GM19468 (cell line): ENCODE data around the gene TPCN1.
"Not testable (repeated sequence)": the region's sequence is repeated elsewhere in the genome, so short reads cannot be mapped to it uniquely, and the experiment has no call there.

Experiments used
- ATAC-seq: cut with Tn5 transposase; IDR thresholded peaks from one replicate; pipeline ENCODE4 v1.9.1; 2021; ENCODE audit warnings: mild to moderate bottlenecking, moderate library complexity, moderate number of reproducible peaks; ENCODE audit not compliant: unreplicated experiment; ENCODE audit errors: extremely low read depth

The TPCN1 gene

DNA sequence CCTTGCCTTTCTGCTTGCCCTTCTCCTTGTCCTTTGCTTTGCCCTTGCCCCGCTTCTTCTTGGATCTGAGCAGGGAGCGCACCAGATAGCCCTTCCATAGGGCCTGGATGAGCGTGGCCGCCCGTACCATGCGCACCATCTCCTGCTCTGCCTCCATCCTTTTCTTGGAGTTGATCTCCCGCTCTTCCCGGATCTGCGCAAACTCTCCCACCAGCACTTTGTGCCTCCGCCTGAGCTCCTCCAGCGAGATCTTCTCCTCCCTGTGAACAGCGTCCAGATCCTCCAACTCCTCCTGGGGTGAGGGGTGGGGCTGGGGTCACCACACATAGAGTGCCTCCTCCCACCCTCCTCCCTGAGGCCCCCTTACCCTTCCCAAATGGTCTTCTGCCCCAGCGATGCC lies 25.7 kb upstream of the TPCN1 start:
- no peak for ATAC-seq

DNA sequence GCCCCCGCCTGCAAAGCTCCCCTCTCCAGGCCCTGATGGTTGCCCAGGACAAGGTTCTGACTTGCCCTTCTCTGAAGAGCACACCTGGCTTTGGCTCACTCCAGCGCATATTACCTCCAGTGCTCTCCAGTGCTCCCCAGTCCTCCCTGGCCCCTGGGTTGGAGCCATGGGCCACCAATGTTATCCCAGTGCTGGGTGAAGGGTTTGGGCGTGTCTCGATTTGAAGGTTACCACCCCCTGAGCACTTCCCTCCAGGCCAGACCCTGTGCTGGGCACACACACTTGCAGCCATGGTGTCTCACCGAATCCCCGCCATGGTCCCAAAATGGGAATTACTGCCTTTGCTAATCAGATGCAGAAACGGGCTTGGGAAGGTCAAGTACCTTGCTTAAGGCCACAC lies 24.7 kb upstream of the TPCN1 start:
- no peak for ATAC-seq

DNA sequence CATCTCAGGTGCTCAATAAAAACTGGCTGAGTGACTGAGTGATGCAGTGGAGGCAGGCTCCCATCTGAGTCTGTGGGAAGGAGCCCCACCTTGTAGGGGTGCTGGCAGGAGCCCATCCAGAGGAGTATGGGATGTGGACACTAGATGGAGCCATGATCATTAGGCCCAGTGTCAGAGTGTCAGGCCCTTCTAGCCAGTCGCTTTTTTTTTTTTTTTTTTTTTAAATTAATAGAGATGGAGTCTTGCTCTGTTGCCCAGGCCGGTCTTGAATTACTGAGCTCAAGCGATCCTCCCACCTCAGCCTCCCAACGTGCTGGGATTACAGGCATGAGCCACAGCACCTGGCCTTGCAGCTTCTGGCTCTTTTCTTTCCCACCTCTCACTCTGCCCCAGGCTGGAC lies 24.3 kb upstream of the TPCN1 start:
- ATAC-seq: peak; percentile 71

DNA sequence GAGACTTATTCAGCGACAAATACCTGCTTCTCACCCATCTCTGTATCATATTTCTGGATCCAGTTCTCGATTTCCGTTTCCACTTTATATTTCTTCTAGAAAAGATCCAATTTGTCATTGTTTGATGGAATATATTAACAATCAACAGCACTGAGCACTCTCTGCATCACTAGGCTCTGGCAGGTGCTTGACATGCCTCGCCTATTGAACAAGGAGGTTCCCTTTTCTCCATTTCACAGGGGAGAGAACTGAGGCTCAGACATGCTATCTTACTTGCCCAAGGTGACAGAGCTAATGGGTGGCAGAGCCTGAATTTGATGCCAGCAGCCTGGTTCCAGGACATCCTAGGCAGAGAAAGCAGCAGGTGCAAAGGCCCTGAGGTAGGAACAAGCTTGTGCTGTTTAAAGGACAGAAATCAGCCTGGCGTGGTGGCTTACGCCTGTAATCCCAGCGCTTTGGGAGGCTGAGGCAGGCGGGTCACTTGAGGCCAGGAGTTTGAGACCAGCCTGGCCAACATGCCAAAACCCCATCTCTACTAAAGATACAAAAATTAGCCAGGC lies 23.7 kb upstream of the TPCN1 start:
- ATAC-seq: no peak

DNA sequence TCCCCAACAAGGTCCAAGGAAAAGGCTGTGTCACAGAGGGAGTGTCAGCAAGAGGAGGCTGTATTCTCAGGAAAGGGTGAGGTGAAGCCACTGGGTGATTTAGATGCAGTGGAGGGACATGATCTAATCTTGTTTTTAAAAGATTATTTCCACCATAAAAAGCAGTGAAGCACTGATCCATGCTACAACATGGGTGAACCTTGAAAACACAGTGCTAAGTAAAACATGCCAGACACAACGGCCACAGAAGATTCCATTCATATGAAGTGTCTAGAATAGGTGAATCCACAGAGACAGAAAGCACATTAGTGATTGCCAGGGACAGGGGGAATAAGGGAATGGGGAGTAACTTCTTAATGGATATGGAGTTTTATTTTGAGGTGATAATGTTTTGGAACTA lies 23.0 kb upstream of the TPCN1 start:
- ATAC-seq: no peak

DNA sequence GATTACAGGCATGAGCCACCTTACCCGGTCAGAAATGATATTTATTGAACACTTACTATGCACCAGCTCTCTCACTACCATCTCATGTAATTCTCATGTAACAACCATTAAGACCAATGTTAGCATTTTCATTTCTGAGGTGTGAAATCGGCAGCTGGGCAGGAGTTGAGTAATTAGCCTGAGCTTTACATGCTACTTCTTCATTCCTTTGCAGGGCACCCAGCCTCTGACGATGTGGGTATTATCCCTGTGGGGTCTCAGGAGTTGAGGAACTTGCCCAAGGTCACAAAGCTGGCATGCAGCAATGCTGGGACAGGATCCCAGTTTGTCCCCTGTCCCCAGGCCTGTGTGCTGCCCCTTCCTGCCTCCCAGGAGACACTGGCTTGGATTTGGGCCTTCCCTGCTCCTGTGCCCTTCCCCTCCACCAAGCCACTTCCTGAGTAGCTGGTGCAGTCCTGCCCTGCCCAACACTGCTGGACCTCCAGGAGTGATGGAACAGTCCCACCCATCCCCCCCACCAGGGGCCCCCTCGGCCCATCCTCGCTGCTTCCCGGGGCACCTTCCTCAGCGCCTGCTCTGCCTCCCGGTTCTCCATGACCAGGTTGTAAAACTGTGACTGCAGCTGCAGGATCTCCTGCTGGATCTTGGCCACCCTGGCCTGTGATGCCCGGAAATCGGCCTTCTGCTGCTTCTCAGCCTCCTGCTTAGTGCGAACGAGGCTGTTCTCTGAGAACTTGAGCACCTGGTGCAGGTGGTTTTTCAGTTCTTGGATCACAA lies 21.1 kb upstream of the TPCN1 start:
- no peak for ATAC-seq

DNA sequence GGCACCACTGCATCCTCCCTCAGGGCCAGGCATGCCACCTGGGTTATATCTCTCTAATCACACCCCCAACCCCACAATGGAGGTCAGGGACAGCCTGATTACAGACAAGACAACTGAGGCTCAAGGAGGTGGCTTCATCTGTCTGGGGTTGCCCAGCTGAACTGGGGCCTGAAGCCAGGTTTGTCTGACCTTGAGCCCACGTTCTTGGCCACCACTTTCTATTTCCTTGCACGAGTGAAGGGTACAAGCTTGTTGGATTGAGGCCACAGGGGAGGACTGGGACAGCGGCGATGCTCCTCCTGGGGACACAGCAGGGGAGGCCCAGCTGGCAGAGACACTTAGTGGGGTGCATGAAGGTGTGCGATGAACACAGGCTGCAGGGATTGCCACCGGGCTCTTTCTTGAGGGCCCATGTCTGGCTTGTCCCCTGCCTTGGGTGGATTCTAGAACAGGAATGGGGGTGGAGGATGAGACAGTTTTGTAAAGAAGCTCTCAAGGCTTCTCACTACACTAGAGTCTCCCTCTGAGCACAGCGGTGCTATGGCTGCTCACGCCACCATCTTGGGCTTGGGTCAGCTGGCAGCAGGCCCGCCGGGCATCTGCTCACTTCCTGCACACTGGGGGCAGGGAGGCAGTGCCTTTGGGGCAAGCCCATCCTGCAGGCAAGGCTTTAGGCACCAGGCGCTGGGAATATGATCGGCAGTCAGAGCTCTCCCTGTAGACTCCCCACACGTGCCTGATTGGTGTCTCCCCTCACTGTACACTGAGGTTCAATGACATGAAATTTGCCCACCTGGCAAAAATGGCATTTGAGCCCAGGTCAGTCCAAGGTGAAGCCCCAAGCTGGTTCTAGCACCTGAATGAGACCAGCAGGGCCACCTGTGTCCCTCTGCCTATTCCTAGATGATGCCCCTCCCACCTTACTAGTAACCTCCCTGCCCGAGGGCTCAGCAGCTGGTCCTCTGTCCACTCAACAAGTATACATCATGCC lies 19.8 kb upstream of the TPCN1 start:
- no peak for ATAC-seq

DNA sequence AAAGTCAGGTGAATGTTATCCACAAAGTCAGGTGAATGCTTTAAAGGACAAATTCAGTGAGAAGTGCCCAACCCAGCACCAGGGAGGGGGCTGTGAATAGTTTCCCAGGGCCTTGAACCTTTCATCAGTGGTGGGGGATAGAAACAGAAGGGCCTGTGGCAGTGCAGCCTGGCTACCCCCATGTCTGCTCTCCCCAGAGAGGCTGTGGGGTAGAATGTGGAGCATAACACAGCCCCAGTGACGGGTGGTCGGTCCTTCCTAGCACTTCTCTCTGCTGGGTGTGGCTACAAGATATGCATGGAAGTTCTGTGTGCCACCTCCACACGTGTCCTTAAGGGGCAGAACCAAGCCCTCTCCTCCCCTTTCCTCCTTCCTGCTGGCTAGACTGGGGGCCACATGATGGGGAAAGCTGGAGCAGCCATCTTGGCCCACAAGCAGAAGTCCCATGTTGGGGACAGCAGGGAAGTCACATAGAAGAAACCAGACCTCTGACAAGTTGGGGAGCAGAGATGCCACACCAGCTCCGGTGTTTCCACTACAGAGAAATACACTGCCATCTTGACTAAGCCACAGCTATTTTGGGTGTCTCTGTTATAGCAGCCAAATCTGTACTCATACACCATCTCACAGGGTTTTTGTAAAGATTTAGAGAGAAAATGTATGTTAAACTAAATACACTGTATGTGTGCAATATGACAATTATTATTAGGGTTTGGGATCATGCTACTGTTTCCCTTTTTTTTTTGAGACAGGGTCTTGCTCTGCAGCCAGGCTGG lies 18.8 kb upstream of the TPCN1 start:
- no peak for ATAC-seq

DNA sequence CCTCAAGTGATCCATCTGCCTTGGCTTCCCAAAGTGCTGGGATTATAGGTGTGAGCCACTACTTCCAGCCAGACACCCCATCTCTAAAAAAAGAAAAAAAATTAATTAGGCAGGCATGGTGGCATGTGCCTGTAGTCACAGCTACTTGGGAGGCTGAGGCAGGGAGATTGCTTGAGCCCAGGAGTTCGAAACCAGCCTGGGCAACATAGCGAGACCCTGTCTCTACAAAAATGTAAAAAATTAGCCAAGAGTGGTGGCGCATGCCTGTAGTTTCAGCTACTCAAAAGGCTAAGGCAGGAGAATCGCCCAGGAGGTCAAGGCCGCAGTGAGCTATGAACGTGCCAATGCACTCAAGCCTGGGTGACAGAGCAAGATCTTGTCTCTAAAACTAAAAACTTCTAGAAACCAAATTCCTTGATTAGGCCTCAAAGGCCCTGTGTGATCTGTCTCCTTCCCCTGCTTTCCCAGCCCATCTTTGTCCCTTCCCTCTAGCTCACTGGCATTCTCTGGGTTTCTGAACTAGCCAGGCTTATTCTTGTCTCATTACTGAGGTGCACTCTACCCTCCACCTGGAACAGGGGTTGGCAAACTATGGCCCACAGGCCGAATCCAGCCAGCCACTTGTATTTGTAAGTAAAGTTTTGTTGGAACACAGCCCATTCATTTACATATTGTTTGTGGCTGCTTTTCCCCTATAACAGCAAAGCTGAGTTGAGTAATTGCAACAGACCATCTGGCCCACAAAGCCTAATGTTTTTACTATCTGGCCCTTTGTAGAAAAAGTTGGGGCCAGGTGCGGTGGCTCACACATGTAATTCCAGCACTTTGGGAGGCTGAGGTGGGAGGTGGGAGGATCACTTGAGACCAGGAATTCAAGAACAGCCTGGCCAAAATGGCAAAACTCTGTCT lies 17.2 kb upstream of the TPCN1 start:
- no peak for ATAC-seq

DNA sequence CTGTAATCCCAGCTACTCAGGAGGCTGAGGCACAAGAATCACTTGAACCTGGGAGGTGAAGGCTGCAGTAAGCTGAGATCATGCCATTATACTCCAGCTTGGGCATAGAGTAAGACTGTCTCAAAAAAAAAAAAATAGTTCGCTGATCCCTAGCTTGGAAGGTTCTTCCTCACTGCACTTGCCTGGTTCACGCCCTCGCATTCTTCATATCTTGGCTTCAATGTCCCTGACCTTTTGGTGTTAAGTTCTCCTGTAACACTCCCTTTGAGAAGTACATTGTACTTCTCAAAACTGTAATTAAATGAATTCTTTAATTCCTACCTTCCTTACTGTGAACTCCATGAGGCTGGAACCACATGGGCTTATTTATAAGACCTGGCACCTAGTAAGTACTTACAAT lies 16.5 kb upstream of the TPCN1 start:
- no peak for ATAC-seq

DNA sequence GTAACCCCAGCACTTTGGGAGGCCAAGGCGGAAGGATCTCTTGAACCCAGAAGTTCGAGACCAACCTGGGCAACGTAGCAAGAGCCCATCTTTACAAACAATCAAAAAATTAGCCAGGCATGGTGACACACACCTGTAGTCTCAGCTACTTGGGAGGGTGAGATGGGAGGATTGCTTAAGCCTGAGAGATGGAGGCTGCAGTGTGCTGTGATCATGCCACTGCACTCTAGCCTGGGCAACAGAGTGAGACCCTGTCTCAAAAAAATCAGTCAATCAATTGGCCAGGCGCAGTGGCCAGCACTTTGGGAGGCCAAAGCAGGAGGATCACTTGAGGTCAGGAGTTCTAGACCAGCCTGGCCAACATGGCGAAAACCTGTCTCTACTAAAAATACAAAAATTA lies 14.5 kb upstream of the TPCN1 start:
- ATAC-seq: not testable (repeated sequence)

DNA sequence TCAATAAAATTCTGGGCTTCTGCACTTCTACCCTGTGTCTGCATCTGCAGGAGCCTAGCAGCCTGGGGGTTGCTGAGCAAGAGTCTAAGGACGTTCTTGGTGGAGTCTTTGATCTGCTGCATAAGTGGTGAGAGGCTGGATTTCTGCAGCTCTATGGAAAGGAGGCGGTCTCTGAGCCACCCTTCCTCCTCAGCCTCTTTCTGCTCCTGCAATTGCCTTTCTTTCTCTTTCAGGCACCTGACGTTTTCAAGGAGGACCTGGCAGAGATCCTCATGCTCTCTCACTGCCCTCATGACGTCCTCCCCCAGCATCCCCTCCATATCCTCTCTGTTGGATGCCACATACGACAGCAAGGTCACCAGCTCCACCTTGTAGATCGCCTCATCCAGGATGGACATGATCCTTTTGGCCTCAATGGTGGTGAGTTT lies 13.6 kb upstream of the TPCN1 start:
- no peak for ATAC-seq

DNA sequence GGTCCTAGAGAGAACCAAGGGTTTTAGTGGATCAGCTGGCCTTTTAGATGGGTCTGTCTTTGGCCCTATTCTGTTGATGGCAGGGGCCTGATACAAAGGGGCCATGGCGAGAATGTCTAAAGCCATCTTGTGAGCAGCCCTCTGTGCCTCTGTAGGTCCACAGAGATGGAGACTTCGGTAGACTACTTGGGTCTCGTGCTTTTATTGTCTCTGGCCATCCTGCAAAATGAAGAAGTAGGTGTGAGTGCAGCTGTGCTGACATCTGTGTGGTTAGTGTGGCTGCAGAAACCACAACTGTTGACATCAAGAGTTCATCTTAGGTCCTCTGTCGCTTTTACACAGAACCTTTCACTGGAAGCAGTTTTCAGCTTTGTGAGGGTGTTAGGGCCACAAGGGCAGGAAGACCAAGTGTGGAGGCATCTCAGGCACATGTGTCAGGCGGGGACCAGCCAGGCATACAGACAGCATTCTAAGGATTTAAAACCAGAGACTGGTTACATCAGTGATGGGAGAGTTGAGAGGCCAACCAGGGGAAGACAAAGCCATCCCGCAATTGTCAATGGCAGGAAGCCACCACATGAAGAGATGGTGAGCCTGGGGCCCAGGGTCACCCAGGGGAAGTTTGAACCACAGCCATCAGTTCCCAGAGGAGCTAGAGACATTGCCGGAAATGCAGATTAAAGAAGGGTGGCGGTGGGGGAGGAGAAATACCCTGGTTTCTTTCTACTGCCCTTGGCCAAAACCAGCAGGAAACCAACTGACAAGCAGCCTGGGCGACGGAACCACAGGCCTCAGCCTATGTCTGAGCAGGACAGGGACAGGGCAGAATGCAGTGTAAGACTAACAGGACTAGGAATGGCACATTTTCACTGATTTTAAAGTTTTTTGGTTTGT lies 13.0 kb upstream of the TPCN1 start:
- ATAC-seq: peak; percentile 89

DNA sequence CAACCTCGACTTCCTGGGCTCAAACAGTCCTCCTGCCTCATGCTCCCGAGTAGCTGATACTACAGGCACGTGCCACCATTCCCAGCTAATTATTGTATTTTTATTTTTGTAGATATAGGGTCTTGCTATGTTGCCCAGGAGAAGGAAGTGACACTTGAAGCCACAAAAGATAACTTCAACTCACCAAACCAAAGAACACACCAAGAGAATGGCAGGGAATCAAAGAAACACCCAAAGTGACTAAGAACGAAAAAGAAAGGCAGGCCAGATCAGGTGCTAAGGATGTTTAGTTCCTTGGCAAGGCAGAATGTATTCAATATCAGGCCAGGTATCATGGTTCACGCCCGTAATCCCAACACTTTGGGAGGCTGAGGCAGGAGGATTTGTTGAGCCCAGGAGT lies 10.1 kb upstream of the TPCN1 start:
- ATAC-seq: no peak

DNA sequence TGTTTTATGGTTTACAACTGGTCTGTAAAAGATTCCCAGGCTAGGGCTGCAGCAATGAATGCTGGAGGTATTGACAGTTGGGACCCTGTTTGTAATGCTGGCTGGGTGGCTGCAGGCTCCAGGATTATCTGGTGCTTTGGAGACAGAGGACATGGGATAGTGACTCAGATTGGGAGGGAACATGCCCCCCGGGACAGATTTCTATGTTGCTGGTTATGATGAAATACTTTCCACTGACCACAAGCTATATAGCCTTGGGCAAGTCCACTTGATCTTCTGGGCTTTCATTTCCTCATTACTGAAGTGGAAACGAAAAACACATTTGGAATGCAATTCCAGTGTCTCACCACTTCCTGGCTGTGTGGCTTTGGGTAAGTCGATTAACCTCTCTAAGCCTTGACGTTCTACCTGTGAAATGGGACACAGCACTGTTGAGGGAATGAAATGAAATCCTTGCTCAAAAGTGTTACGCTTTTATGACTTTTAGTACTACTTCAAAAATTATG lies 6.3 kb upstream of the TPCN1 start:
- no peak for ATAC-seq

DNA sequence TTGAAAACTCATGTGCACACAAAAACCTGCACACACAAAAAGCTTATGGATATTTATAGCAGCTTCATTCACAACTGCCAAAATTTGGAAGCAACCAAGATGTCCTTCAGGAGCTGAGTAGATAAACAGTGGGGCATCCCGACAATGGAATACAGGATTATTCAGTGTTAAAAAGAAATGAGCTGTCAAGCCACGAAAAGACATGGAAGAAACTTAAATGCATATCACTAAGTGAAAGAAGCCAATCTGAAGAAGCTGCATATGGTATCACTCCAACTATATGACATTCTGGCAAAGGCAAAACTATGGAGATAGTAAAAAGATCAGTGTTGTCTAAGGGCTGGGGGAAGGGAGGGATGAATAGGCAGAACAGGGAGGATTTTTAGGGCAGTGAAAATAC lies 5.2 kb upstream of the TPCN1 start:
- no peak for ATAC-seq

DNA sequence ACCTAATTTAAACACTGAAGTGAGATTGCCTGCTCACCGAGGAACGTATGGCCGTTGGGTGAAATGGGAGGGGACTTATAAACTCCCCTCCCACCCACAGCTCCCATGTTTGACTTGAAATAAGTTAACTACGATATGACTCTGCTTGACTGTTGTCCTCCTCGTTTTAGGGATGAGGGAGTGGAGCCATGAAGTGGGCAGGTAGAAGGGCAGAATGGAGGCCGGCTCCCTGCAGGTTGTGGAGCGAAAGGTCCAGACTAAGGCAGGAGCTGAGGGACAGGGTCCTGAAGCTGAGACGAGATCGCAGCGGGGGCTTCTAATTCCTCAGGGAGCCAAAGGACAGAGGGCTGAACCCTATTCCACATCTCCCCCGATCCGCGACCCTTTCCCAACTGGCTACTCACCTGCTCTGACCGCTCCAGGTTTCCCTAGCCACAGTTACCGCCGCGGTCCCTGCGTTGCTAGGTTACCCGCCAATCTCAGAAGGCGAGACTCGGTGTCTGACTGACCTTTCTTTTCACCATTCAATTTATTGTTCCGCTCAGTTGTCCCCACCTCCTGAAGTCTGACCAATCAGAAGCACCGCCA lies 577 bp upstream of the TPCN1 start:
- peak; percentile 84 for ATAC-seq
